ENCODE data around the gene BAIAP2. TPM values are rescaled to one million over a fixed set of nuclear protein-coding genes. Genes with fewer than 3 reads are reported as not detected.

Gene BAIAP2
- total and polyA plus RNA-seq, 2 of the 13 experiments (the other 11 are each of a cell fraction or from before 2014, with no cell fraction given), result 22.5 to 24.0 TPM

DNA sequence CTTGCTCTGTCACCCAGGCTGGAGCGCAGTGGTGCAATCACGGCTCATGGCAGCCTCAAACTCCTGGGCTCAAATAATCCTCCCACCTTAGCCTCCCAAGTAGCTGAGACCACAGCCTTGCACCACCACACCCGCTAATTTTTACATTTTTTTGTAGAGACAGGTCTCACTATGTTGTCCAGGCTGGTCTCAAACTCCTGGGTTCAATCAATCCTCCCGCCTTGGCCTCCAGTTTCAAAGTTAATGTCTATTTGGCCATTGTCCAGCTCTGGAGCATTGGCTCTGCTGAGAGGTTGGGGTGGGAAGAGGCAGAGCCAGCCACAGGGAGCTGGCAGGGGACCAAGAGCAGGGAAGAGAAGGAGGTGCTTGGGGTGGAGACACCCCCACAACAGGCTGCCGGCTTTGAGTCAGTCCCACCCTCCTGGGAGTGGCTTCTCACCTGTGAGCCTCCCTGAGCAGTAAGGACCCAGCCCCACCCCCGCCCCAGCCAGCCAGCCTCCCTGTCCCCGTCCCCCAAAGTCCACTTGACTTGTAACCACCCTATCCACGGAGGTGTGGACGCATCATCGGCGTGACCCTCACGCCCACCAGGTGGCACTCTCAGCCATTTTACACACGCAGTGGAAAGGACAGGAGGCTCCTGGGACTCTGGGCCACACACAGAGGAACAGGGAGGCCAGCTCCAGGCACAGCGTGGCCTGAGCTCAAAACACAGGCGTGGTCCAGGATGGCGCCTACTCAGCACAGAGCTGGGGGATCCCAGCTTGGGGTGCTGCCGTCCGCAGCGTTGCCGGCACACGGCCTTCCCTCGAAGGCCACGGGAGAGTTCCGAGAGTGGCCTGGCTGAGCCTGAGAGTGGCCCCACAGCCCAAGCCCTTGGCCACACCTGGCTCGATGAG, 107.6 kb downstream of the BAIAP2 start (continued):
- TF ChIP-seq HDAC1 (CRISPR knock-in tag; IDR thresholded peaks at IDR 0.05) (peak; percentile 58; the same call in 1 of the 2 replicates), HOXA5 (CRISPR knock-in tag; IDR thresholded peaks at IDR 0.05) (0 out of 2 replicates have a peak, but pooled peaks have one; percentile 39), ELF3 (CRISPR knock-in tag; IDR thresholded peaks at IDR 0.05) (peak; percentile 45; the same call in 1 of the 2 replicates), XRCC5 (optimal IDR thresholded peaks at IDR 0.05; ENCODE audit: low read length) (peak; percentile 45), ZNF713 (CRISPR knock-in tag; IDR thresholded peaks at IDR 0.05) (no peak), GATAD1 (CRISPR knock-in tag; IDR thresholded peaks at IDR 0.05) (no peak), PAF1 (CRISPR knock-in tag; IDR thresholded peaks at IDR 0.05) (no peak), FOXO1 (CRISPR knock-in tag; IDR thresholded peaks at IDR 0.05) (0 out of 2 replicates have a peak, but pooled peaks have one; percentile 10), ADNP (CRISPR knock-in tag; IDR thresholded peaks at IDR 0.05) (no peak), MIXL1 (CRISPR knock-in tag; IDR thresholded peaks at IDR 0.05) (peak; percentile 70), HIVEP1 (CRISPR knock-in tag; IDR thresholded peaks at IDR 0.05) (peak; percentile 54; the same call in 1 of the 2 replicates), NR2C2 (CRISPR knock-in tag; IDR thresholded peaks at IDR 0.05; ENCODE audit: borderline replicate concordance) (peak; percentile 42; the same call in 1 of the 2 replicates), XBP1 (CRISPR knock-in tag; IDR thresholded peaks at IDR 0.05) (no peak), ZNF12 (CRISPR knock-in tag; IDR thresholded peaks at IDR 0.05) (0 out of 2 replicates have a peak, but pooled peaks have one; percentile 25), MAZ (IDR thresholded peaks at IDR 0.05; ENCODE audit: borderline replicate concordance, low read depth, low read length) (no peak), MAZ (CRISPR knock-in tag; IDR thresholded peaks at IDR 0.05; ENCODE audit: low read depth) (peak; percentile 49; the same call in 1 of the 2 replicates), SRF (IDR thresholded peaks at IDR 0.05; ENCODE audit: low read depth, low read length) (no peak), SUZ12 (IDR thresholded peaks at IDR 0.05; ENCODE audit: low read depth, low read length) (no peak), ZNF430 (CRISPR knock-in tag; IDR thresholded peaks at IDR 0.05) (0 out of 2 replicates have a peak, but pooled peaks have one; percentile 28)
- TF ChIP-seq, protein P1, sequence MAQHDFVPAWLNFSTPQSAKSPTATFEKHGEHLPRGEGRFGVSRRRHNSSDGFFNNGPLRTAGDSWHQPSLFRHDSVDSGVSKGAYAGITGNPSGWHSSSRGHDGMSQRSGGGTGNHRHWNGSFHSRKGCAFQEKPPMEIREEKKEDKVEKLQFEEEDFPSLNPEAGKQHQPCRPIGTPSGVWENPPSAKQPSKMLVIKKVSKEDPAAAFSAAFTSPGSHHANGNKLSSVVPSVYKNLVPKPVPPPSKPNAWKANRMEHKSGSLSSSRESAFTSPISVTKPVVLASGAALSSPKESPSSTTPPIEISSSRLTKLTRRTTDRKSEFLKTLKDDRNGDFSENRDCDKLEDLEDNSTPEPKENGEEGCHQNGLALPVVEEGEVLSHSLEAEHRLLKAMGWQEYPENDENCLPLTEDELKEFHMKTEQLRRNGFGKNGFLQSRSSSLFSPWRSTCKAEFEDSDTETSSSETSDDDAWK (CRISPR knock-in tag; IDR thresholded peaks at IDR 0.05), result no peak
- TF ChIP-seq, protein P2, sequence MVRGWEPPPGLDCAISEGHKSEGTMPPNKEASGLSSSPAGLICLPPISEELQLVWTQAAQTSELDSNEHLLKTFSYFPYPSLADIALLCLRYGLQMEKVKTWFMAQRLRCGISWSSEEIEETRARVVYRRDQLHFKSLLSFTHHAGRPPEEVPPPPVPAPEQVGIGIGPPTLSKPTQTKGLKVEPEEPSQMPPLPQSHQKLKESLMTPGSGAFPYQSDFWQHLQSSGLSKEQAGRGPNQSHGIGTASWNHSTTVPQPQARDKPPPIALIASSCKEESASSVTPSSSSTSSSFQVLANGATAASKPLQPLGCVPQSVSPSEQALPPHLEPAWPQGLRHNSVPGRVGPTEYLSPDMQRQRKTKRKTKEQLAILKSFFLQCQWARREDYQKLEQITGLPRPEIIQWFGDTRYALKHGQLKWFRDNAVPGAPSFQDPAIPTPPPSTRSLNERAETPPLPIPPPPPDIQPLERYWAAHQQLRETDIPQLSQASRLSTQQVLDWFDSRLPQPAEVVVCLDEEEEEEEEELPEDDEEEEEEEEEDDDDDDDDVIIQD (CRISPR knock-in tag; IDR thresholded peaks at IDR 0.05; ENCODE audit: low read depth), result 0 out of 2 replicates have a peak, but pooled peaks have one; percentile 17
- TF ChIP-seq, protein P3, sequence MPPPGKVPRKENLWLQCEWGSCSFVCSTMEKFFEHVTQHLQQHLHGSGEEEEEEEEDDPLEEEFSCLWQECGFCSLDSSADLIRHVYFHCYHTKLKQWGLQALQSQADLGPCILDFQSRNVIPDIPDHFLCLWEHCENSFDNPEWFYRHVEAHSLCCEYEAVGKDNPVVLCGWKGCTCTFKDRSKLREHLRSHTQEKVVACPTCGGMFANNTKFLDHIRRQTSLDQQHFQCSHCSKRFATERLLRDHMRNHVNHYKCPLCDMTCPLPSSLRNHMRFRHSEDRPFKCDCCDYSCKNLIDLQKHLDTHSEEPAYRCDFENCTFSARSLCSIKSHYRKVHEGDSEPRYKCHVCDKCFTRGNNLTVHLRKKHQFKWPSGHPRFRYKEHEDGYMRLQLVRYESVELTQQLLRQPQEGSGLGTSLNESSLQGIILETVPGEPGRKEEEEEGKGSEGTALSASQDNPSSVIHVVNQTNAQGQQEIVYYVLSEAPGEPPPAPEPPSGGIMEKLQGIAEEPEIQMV (CRISPR knock-in tag; IDR thresholded peaks at IDR 0.05; ENCODE audit: low read depth), result 0 out of 2 replicates have a peak, but pooled peaks have one; percentile 5
- TF ChIP-seq, protein P4, sequence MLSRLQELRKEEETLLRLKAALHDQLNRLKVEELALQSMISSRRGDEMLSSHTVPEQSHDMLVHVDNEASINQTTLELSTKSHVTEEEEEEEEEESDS (CRISPR knock-in tag; IDR thresholded peaks at IDR 0.05; ENCODE audit: borderline replicate concordance), result no peak
- TF ChIP-seq, protein P5, sequence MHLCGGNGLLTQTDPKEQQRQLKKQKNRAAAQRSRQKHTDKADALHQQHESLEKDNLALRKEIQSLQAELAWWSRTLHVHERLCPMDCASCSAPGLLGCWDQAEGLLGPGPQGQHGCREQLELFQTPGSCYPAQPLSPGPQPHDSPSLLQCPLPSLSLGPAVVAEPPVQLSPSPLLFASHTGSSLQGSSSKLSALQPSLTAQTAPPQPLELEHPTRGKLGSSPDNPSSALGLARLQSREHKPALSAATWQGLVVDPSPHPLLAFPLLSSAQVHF (CRISPR knock-in tag; IDR thresholded peaks at IDR 0.05), result no peak
